ENCODE data around the gene SELENOI.

- no peak for TF ChIP-seq POLR2AphosphoS5 (IDR thresholded peaks at IDR 0.05; ENCODE audit: low read depth, low read length)
- TF ChIP-seq POLR2A (IDR thresholded peaks at IDR 0.05; ENCODE audit: low read depth, low read length): no peak
- no peak for TF ChIP-seq POU2F2 (IDR thresholded peaks at IDR 0.05; ENCODE audit: low read depth, low read length)
Measured at GRCh38 chr2:26400723-26401122, 54.8 kb downstream of the SELENOI start.
